RPMI8226 (cell line): ENCODE results near the gene ARMC6.

Source experiments
- DNase-seq: peaks from one replicate; pipeline ENCODE4 v3.0.0-alpha.2; 2015

Gene ARMC6

DNA sequence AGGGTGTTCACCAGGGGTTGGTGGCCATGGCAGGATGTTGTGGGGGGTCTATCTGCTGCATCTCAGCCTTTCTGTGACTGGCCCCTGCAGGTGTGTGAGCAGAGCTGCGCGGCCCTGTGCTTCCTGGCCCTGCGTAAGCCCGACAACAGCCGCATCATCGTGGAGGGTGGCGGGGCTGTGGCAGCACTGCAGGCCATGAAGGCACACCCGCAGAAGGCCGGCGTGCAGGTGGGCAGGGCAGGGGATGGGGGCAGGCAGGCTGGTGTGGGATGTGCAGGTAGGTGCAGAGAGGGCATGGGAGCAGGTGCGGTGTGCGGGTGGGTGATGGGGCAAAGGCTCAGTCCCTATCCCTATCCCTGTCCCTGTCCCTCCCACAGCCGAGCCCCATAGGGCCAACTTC is 22.3 kb downstream of the ARMC6 start:
- no peak for DNase-seq

DNA sequence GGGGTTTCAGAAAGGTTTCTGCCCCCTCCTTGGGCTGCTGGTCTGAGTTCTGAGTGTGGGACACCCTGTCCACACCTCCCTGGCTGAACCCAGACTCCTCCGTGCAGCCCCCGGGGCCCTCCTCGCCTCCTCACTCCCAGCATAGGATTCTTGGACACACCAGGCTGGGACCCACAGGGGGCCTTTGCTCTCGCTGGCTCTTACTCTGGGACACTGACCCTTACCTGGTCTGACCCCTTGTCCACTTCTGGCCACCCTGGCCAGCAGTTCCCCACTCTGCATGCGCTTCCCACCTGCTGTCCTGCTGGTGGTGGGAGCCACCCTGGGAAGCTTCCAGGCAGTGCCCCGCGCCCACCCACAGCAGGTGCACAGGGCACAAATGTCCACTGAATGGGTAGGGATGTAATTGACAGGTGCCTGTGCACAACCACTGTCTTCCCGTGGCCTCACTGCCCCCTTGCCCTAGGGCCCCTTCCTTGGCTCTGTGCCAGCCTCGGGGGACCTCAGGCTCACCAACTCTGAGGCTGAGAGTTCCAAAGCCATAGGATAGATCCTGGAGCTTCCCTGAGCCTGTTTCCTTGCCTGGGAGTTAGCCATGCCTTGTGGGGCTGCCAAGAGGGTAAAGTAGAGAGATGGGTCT is 23.4 kb downstream of the ARMC6 start:
- no peak for DNase-seq

DNA sequence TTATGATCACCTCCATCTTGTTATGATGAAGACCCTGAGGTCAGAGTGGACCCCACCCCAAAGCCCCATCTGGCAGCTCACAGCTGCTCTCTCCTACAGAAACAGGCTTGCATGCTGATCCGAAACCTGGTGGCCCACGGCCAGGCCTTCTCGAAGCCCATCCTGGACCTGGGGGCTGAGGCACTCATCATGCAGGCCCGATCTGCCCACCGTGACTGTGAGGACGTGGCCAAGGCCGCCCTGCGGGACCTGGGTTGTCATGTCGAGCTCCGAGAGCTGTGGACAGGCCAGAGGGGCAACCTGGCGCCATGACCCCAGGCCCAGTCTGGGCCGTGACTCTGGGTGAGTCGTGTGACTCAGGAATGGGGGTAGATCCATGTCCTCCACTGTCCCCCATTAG is 23.9 kb downstream of the ARMC6 start:
- no peak for DNase-seq

DNA sequence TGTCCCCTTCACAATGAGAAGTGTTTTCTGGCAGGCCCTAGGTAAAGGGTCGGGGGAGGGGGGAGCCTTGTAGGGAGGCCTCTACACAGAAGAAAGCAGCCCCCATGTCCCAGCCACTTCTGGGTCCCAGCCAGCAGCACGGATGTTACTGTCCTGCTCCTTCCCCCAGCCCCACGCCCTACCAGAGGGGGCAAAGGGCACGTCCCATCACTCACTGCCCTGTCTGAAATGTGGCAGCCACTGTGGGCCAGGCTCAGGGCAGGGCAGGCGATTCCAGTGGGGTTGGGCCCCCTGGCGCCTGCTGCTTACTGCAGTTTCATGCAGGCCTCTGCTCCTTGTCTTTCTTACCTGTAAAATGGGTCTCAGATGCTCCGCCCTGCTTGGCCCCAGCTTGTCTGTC is 24.3 kb downstream of the ARMC6 start:
- no peak for DNase-seq

DNA sequence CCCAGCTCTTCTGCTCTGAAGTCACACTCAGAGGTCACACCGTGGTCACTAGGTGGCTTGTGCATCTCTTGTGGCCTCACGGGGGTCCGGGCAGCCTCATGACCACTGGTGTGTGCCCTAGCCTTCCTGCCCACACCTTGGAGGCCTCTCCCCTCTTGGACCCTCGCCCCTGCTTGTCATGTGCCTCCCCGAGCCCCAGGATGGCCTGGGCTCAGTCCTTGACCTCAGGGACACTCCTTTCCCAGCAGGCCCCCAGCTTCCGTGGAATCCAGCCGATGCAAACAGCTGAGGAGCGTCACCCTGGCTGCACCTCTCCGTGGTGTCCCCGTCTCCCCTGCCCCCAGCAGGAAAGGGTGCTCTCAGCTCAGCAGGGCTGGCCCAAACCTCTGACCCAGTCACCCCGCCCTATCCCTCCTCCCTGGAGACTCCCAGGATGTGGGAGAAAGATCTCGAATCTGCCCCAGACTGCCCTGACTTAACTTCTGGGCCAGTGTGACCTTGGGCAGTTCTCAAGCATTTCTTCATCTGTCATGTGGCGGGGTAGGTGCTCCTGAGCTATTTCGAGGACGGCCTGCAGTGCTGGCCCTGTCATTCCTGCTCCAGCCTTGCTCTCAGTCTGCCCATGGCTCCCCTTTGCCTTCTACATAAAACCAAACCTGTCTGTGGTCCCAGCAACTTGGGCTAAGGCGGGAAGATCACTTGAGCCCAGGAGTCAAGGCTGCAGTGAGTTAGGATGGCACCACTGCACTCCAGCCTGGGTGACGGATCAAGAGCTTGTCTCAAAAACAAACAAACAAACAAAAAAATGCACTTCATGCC is 25.8 kb downstream of the ARMC6 start:
- DNase-seq = no peak

DNA sequence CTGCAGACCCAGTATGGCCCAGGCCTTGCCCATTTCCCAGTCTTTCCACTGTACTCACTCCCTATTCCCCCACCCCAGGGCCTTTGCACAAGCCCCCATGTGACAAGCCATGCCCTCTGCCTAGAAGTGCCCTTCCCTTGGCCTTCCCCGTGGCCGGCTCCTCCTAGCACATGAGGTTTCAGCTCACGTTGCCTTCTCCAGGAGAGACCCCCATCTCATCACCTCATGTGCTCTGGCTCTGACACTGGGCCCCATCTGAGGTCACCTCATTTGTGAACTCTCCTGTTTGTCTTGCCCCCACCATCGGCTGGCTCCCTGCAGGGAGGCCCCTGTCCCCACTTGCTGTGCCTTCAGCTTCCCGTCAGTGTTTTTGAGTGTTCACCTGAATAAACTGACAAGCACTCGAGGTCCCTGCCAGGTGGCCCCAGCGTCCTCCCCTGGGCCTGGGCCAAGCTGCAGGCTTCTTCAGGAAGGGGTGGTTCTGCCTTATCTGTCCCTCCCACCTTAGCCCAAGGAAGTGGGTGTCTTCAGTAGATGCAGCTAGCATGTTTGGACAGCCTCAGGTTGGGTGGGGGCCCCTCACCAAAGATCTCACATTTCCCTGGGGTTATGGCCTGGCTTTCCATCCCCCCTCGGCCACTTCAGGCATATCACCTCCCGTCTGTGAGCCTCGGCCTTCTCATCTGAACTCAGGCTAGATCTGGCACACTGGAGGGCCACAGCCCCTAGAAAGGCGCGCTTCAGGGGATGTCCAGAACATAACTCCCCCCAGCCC is 26.6 kb downstream of the ARMC6 start:
- no peak for DNase-seq

DNA sequence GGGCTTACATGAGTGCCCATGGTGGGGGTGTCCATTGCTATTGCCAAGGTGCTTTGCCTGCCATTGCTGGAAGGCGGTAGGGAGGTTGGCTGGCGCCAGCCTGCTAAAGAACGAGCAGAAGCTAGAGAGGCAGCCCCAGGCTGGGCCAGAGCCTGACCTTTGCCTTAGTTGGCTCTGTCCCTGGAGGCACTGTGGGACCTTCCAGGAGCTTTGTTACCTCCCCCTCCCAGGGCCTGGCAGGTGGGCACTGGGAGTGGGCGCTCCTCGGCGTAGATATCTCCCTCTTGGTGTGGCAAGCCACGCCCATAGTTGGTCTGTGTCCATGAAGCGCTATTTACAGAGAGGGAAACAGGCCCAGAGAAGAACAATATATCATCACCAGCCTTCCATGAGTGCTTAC is 28.1 kb downstream of the ARMC6 start:
- DNase-seq = no peak

DNA sequence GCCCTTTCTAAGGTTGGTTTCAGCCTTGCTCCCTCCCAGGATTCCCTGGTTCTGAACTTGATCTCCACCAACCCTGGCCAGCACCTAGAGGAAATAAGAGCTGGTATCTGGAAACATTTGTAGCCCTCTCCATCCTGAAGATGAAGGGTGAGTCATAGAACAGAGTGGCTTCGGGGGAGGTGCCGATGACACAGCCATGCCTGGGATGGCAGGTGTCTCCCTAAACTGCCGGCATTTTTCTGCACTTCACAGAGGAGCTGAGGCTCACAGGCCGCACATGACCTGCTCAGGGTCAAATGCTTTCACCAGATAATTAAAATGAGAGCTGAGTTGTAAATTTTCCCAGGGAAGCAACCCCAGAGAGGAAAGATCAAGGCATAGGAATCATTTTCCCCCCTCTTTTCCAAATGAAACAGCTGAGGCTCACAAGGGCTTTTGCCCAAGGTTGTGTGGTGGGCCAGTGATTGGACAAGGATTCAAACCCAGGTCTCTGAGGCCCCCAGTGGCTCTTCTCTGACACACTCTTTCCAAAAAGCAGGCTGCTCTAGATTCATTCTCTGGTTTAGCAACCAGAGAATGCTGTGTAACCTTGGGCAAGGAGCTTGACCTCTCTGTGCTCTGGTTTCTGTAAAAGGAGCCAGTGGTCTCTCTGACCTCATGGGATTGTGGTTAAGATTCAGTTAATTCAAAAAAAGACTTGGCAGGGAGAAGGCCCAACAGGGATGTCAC is 29.2 kb downstream of the ARMC6 start:
- peak; percentile 17 for DNase-seq

DNA sequence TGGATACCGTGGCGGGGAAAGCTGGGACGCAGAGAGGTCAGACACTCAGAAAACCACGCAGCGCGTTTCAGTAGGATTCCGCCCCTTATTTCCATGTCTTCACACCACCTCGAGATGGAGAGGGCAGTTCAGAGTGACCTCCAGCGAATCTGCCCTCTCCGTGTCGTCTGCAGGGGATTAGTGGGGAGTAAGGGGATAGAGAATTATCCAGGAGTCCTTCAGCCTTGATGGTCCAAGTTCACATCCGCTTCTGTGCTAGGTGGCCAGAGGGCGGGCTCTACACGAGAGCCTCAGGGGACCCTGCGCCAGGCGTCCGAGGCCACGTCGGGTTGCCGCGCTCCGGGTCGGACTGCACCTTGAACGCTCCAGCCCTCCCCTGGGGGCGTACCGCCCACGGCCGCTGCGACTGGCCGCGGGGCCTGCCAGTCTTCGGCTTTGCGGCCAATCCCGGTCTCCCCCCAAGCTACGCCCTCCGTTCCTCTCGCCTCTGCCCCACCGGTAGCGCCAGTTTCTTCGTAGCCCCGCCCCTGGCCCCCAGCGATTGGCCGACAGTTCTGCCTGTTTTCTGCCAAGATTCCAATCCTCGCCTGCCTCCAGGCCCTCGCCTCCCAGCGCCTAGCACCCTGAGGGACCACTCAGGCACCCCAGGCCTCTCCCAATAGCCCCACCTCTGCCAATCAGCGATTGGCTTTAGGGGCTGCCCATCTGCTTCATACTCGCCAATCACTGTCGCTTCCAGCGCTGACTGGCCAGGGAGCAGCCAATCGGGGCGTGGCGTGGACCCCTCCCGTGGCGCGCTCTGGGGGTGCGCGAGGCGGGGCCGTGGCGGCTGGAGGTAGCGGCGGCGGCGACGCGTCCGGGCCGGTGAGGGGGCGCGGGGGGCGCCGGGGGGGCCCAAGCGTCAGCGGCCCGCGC is 30.0 kb downstream of the ARMC6 start, which contains the start of gene SLC25A42:
Gene SLC25A42 (plus strand): TSS at position 812 of the 915 bp plus-strand sequence. CDS start 32,131 bp downstream, outside the sequence.
- peak; percentile 99 for DNase-seq

DNA sequence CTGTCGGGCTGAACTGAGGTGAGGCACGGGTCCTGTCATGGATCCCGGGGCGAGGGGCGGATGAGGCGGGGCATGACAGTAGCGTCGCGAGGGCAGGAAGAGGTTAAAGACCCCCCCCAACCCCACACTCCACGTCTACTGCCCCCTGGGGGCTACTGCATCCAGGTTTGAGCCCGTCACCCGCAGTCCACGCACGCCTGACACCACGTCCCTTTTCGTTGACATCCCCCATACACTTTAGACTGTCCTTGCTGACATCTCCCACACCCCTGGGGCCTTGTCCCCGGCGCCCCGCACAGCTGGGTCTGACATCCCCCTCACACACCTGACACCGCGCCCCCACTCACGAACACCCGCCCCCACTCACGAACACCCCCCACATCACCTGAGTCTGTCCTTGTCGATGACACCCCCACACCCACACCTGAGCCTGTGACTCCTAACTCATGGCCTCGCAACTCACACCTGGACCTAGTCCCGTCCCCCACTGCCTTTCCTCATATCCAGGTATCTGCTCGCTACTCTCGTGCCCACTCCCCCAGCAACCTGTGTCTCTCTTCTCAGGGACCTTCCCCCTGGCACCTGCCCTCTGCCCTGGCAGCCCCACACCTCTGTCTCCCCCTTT is 30.8 kb downstream of the ARMC6 start:
- DNase-seq = no peak

DNA sequence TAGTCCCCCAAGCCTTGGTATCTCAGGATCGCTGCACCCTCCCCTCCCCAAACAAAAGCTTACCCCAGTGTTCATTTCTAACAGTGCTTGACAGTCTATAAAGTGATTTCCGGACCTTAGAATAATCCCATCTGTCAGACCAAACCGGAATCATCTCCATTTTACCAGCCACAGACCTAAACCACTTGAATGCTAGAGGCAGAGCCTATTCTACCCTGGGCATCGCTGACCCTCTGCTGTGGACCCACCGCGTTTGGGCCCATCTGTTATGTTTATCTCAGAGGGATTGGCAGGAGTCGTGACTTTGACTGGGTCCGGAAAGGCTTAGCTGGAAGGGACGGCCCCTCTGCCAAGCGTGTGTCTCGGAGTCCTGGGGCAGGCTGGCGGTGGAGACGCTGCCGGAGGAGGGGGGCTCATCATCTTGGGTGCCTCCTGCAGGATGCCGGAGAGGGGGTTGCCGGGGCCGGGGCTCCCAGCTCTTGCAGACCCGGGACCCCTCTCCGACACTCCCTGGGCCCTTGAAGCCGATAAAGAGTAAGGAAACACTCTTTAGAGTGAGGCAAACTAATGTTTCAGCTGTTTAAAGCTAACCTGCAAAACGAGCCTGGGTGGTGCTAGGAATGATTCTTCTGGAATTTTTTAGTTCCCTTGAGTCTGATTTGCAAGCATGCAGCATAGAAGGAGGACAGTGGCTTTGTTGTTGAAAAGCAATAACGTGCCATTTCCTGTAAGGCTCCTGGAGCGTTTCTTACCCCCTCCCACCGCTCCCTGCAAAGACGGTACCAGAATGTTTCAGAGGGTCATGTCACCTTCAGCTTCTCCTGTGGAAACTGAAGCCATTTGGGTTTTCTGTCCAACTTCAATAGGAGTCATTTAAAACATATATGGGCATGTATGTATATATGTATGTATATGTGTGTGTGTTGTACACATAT is 31.7 kb downstream of the ARMC6 start:
- peak; percentile 35 for DNase-seq

DNA sequence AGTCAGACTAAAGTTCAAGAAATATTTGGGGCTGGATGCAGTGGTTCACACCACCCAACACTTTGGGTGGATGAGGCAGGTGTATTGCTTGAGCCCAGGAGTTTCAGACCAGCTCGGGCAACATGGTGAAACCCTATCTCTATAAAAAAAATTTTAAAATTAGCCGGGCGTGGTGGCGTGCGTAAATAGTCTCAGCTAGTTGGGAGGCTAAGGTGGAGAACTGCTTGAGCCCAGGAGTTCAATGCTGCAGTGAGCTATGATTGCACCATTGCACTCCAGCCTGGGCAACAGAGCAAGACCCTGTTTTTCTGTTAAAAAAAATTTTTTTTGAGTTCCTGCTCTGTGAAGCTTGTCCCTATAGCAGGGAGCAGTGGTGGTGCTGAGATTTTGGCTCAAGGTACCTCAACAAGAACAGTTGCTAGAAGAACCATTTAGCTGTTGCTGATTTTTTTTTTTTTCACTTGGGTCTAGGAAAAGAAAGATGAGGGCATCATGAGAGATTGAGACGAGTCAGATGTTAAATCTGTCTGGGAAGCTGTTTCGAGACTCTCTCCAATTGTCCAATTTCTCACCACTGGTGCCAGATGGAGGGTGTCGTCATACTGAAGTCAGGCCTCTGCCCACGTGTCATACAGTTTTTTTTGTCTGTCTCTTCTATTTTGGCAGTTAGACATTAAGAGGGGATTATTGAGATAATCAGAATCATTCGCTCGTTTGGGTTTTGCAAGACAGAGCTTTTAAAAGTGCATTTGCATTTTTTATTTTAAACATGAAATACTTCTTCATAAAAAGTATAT is 34.1 kb downstream of the ARMC6 start:
- DNase-seq = no peak

DNA sequence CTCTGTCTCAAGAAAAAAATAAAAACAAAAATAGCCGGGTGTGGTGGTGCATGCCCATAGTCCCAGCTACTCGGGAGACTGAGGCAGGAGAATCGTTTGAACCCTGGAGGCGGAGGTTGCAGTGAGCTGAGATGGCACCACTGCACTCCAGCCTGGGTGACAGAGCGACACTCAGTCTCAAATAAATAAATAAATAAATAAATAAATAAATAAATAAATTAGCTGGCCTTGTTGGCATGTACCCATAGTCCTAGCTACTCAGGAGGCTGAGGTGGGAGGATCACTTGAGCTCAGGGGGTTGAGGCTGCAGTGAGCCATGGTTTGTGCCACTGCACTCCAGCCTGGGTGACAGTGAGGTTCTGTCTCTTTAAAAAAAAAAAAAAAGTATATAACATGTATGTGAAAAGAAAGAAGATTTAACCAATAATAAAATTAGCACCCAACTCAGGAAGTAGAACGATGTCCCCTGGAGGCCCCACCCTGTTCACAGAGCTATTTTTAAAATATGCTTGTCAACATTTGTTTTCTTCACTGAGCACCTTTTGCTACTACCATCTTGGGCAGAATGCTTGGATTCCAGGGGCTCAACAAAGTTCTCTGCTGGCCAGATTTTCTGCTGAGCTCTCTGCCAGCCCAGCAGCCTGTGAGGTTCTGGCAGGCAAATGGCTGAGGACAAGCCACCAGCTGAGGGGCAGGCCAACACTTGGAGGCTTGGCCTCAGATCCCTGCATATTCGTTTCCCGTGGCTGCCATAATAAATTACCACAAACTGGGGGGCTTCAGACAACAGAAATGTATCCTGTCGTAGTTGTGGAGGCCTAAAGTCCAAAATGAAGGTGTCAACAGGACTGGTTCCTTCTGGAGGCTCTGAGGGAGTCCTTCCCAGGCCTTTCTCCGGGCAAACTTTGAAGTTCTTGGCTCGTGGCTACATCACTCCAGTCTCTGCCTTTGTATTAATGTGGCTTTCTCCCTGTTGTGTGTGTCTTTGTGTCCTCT is 35.6 kb downstream of the ARMC6 start:
- peak; percentile 12 for DNase-seq

DNA sequence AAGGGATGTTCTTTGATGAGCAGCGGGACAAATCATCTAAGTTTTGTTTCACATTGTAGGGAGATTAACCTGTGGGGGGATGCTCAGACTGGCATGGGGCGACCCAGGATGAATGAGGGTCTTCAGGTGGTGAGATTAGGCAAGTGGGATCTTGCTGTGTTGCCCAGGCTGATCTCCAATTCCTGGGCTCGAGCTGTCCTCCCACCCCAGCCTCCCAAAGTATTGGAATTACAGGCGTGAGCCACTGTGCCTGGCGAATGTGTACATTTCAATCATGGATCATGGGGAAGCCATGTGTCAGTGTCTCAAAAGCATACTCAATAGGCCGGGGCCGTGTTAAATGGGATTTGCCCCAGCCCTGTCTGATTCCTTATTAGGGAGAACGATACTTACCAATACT is 38.5 kb downstream of the ARMC6 start:
- DNase-seq = no peak

DNA sequence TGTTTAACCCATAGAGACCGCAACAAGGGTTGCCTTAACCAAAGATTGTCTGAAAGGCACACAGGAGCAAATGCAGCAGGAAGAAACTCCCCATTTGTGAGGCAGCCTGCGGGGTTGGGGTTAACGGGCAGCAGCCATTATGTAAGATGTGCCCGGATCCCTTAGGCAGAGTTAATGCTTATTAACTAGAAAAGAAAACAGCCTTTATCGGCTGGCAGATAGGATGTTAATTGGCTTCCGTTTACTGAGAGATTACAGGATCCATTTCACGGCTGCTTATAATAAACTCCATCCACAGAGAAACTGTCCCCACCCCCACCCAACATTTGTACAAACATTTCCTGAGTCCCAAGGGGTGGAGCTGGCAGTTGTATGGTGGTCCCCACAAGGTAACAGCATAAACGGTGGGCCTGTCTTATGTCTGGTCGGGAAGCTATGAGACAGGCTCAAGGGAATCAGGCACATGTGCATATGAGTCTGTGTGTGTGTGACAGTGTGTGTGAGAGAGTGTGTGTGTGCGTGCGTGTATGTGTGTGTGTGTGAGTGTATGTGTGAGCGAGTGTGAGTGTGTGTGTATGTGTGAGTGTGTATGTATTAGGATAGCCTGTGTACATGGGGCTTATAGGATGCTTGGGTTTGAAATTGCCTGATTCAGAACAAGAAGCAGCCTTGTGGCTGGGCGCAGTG is 40.9 kb downstream of the ARMC6 start:
- no peak for DNase-seq

DNA sequence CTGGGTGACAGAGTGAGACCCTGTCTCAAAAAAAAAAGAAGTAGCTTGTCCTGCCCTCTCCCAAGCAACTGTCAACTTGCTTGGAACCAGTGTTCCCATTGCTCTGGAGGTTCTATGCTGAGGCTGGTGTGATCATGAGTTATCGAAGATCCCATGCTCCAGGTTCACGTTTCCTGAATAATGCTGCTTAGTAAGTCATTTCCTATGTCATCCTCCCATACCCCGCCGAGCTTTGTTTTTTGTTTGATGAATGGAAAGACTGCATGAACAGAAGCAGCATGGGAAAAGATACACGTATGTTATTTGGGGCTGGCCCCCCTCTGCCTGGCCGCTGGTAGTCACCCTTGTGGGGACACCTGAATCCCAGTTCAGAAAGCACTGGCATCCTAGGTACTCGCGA is 41.7 kb downstream of the ARMC6 start:
- DNase-seq = no peak

DNA sequence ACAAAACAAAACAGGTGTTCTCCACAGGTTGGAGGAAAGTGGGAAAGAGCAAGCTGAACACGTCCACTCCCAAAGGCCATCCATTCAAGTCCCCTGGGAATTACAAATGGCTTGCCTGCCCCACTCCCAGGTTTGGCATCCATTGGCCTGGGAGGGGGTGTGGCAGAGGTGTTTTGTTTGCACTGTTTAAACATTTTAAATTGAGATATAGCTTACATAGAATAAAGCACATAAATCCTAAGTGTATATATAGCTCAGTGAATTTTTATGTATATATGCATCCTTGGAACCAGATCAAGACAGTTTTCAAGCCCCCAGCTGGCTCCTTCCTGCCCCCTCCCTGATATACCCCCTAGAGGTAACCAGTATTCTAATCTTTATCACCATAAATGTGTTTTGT is 43.1 kb downstream of the ARMC6 start:
- no peak for DNase-seq
